ENCODE results near the gene SELENOI.
"Not testable (repeated sequence)": the region's sequence is repeated elsewhere in the genome, so short reads cannot be mapped to it uniquely, and the experiment has no call there.

Gene SELENOI, protein sequence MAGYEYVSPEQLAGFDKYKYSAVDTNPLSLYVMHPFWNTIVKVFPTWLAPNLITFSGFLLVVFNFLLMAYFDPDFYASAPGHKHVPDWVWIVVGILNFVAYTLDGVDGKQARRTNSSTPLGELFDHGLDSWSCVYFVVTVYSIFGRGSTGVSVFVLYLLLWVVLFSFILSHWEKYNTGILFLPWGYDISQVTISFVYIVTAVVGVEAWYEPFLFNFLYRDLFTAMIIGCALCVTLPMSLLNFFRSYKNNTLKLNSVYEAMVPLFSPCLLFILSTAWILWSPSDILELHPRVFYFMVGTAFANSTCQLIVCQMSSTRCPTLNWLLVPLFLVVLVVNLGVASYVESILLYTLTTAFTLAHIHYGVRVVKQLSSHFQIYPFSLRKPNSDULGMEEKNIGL

DNA sequence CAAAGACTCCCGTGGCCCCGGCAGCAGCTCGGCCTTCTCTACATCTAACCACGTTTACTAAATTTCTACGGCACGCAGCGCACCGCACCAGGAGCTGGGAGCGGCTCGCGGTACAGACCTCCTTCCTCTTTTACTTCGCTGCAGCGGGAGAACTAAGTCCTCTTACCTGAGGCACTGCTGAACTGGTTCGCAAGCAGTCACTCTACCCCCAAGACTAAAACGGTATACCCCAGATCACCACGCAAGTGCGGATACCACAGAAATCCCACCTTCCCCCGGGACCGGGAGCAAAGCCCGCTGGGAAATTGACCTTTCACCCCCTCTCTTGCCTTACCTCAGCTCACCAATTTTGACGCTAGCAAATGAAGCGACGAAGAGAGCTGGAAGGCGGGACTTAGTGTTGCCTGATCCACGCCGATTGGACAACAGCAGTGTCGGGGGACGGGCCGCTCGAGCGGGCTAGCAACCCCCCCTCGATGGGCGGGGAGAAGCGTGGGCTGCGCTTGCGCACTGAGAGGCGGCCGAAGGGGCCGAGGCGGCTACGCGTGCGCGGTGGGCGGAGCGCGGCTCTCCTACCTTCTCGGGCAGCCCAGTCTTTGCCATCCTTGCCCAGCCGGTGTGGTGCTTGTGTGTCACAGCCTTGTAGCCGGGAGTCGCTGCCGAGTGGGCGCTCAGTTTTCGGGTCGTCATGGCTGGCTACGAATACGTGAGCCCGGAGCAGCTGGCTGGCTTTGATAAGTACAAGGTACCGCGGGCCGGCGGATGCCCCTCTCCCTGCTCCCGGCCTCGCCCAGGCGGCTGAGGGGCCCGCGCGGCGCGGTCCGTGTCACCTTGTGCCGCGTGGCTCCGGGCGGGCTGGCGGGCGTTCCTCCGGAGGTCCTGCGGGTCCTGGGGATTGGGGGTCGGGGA is at the start of gene SELENOI:
Gene SELENOI (plus strand): TSS at position 599 of the 909 bp plus-strand sequence. CDS start 90 bp downstream, at position 689.
- peak; percentile 99 for DNase-seq

DNA sequence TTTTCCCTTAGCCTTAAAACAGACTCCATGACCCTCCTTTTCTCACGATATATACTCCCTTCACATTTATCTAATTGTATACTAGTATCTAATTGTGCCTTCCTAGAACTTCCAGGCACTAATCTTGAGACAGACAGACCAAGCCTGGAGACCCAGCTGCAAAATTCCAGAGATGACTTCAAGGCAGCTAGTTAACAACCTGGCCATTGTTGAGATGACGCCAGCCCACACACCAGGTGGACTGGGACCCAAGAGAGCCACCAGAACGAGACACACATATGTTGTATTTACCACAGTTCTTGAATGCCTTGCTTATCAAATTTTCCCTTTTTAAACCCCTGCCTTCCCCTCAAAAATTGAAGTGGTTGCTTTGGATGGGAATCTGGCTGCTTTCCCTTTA is 48.9 kb upstream of the SELENOI start:
- no peak for DNase-seq

DNA sequence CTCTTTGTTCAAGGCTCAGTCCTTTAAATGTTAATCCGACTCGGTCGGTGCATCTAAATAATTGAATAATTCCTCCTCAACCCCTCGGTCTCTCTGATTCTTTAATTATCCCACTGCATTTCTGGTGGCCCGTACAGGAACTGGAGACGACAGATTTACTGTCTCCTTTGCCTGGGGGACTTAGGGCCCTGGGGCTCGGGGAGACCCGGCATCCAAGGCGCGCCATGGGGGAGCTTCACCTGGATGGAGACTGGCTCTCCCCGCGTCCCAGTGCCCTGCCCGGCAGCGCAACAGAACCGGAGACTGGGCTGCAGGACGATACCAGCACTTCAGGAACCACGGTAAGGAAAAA is 47.7 kb upstream of the SELENOI start:
- DNase-seq, result no peak

DNA sequence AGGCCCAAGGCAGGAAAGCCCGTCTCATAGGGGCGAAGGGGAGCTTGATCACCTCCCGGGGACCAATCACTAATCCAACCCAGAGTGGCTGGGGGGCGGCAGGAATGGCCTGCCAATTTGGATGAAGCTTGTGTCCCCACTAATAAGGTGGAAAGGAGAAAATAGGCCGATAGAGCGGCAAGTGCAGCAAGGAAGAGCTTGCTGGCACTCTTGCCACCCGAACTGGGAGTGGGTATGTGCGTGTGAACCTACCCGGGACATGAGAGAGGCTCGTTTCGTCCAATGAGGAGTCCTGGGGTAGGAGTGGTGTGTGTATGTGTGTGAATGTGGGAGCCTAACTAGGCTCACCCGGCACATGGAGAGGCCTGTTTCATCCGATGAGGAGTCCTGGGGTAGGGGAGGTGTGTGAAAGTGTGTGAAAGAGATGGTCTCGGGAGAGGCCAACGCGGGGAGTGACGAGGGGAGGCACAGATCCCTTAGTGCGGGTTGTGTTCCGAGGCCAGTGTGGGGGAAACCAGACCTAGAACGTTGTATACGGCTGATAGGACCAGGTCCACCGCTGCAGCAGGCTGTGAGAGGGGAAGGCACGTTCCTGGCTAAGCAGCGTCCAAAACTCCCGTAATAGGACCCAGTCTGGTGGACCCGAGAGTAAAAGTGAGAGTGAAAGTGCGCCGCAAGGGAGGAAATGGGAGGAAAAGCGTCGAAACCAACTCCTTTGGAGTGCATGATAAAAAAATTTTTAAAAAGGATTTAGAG is 47.1 kb upstream of the SELENOI start:
- DNase-seq, result peak; percentile 13

DNA sequence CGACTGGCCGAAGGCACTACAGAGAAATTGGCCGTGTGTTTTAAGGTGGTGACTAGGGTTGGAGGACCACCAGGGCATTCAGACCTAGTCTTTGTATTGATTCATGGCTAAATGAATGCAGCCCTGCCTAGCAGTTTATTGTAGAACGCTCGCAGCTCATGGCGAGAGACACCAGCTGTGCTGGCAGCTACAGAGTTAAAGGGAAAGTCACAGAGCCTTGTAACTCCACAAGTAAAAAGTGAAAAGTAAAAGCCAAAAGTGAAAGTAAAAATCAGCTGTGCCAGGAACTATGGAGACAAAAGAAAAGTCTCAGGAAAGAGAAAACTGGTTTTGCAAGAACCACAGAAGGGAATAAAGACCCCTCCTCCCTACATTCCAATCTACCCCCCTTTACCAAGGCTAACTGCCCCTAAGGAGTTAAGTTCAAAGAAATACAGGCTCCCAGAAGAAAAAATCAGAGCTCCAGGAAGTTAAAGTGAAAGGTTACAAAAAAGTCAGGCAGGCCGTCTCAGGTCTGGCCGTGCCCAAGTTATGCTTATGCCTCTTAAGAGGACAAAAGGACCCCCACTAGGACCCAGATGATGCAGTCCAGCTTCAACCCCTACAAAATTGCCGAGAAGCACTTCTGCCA is 46.4 kb upstream of the SELENOI start:
- DNase-seq, result peak; percentile 26

DNA sequence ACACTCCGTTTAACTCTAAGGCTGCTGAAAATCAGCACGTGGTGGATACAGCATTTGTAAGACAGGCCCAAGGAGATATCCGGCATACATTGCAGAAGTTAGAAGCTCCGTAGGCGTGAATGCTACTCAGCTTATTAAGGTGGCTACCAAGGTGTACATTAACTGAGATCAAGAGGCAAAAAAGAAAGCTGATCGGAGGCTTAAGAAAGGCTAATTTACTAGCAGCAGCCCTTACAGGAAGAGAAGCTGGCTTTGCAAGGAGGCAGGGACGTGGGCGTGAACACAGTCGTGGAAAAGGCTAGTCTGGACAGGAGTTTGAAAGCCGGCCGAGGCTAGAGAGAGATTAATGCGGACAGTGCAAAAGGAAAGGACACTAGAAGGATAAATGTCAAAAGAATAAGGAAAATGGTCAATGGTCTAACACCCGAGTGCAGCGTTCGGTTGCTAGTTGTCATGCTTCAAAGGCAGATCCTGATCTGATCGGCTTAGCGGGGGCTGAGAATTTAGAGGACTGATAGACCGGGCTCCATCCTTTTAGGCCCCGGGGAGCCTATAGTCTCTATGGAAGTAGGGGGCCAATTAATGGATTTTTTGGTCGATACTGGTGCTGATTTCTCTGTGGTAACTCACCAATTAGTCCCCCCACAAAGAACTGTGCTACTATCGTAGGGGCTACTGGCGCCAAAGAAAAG is 45.6 kb upstream of the SELENOI start:
- no peak for DNase-seq

DNA sequence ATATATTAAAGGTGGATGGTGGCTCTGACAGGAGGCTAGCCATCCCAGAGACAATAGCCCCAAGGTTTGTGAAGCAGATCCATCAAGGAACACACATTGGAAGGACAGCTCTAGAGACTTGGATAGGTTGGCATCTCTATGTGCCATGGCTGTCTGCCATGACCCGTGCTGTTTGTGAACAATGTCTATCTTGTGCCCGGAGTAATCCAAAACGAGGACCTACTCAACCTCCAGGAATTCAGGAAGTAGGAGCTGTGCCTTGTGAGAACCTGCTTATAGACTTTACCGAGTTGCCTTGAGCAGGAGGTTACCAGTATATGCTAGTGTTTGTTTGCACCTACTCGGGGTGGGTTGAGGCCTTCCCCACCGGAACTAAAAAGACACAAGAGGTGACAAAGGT is 43.1 kb upstream of the SELENOI start:
- DNase-seq, result no peak

DNA sequence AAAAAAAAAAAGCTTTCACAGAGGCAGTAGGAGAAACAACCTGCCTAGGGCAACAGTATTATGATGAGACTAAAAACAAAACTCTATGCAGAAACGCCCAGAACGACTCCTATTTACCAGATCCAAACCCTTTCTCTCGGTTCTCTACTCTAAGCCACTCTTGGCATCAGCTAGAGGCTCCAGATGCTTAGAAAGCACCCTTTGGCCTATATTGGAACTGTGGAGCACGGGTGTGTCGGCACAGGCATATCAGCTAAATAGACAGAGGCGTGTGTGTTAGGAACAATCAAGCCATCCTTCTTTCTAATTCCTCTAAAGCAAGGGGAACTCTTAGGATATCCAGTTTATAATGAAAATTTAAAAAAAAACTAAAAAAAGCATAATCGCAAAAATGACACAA is 40.8 kb upstream of the SELENOI start:
- not testable (repeated sequence) for DNase-seq

DNA sequence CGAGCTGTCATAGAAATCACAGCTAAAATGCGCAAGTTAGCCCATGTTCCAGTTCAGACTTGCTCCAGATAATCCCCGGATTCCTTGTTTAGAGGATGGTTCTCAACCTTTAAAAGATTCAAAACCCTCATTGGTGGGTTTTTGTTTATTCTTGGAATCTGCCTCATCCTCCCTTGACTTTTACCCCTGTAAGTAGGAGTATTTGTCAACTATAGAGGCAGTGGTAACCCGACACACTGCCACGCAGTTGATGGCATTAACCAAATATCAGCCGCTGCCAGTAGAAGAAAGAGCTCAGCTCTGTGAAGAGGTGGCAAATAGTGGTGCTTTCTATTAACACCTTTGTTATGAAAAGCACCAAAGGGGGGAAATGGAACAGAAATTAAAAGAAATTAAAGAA is 40.4 kb upstream of the SELENOI start:
- DNase-seq, result no peak

DNA sequence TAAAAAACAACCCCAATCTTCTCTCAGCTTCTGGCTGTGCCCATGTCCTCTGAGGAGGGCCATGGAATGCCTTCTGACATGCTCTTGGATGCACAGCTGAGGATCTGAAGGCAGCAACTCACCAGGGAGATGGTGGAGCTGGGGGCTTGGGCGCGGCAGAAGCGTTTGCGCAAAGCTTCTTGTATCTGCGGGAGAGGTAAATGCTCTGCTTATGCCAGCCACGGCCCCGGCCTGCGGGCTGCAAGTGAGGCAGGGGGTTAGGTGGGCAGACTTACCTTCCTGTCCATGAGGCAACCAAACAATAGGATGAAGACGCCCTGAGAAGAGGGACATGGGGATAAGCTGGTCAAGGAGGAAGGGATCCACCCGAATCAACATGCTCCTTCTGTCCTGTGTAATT is 36.0 kb upstream of the SELENOI start:
- no peak for DNase-seq

DNA sequence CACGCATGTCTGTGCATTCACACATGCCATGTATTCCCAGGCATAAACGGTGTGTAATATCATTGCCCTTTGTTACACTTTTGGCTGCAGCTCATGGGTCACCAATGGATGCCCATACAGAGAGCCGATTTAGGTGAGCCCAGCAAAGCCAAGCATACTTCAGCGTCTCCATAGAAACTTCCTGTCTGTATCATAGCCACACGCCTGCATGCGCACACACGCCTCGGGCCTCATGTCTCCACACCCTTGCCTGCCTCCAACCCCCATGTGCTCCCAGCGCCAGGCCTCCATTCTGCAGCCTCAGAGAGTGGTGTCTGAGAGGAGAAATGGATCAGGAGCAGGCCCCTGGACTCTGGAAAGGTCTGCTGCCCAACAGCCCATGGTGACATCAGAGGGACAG is 33.5 kb upstream of the SELENOI start:
- DNase-seq, result no peak

DNA sequence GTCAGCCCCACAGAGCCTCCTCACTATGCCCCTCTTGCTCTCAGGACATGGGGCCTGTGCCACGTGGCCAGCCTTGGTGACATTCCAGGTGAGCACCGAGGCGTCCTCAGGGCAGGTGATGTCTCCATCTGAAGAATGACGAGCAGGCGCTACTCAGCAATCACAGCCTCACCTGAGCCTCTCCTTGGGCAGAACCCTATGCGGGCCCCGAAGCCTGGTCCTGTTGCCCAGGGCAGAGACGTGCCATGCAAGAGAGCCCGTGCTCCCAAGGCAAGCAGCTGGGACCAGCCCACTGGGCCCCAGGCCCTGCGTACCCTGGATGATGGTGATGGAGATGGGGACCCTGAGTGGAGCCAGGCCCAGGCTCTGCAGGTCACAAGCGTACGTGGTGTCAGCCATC is 32.5 kb upstream of the SELENOI start:
- no peak for DNase-seq

DNA sequence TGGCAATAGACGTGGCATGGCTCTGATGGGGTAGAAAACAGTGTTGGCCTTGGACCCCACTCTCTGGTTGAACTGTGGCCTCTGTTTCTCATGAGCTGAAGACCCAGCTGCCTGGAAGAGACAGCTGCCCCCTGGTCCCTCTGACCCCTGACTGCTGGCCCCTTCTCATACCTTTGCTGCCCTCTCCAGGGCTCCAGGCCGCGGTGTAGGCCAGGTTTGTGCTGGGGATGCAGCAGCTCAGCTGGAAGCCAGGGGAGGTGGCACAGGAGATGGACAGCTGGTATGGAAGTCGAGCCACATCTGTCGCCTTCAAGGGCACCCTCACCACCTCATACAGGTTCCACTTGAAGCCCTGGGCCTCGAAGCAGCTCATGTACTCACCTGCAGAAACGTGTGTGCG is 31.7 kb upstream of the SELENOI start:
- no peak for DNase-seq

DNA sequence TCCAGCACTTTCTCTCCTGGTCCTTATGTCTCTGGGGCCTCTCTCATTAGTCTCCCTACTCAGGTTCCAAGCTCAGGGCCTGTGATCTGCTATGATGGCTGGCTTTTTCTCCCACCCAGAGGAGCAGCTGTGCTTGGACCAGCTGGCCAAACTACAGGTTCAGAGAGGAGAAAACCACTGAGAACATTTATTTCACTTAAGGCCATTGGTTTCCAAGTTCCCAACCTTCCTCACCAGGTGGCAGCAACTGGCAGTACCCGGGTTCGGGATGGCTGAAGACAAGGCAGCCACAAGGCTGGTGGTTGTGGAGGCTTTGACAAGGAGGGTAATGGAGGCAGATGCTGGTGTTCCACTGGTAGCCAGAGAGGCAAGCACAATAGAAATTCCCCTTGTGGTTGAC is 29.9 kb upstream of the SELENOI start:
- no peak for DNase-seq

DNA sequence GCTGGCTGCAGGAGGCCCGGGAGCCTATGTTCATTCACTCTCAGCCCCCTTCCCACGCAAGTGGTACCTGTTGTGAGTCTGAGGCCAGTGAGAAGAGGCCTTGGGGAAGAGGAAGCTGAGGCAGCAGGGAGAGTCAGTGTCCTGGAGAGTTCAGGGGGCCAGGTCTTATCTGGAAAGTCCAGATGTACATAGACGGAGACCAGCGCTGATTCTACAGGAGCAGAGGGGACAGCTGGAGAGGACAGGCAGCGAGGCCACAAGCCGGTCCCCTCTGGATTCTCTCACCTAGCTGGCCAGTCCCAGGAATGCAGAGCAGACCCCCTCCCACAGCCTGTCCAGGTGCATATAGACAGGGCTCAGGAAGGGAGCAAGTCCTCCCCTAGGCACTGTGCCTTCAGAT is 29.1 kb upstream of the SELENOI start:
- DNase-seq, result no peak

DNA sequence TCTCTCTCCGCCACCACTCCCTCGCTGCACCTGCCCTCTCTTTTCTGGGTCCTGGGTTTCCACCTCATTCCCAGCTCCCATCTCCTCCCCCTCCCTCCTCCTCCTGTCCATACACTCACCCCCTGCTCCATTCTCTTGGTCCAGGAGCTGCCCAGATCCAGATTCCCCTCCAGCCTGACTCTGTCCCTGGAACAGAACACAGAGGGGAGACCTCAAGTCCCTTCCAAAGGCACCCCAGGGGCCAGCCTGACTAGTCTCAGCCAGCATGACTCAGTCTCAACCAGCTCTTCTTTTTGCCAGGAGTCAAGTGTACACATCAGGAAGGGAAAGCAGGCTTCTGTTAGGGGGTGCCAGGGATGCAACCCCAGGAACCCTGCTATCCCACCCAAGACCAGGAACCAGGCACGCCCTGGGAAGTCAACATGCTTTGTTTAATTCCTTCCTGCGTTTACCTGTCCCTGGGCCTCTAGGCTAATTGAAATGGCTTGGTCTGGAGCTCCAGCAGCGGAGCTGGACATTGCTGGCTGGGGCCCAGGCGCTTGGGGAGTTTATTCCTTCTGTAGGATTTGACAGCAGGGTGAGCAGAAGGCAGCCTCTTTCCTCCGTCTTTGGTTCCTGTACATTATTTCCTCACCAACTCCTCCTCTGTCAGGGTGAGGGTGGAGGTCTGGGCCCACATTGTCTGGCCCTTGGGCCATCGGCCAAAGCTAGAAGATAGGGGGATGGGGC is 28.4 kb upstream of the SELENOI start:
- no peak for DNase-seq

DNA sequence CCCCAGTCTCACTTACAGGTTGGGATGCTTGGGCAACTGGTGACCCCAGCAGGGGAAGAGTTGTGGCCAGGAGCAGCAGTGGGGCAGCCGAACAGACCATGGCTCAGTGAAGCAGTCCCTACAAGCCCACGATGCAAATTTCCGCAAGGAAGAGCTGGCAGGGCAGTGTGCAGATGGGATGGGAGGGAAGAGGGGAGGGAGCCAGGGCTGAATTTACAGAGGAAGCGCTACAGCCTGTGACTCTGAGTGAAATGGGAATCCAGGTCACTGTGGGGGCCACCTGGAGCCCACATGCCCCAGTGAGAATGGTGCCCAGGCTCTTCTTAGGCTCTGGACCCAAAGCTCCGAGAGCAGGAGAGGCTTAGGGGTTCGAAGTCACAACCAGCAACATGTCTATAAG is 27.0 kb upstream of the SELENOI start:
- no peak for DNase-seq

DNA sequence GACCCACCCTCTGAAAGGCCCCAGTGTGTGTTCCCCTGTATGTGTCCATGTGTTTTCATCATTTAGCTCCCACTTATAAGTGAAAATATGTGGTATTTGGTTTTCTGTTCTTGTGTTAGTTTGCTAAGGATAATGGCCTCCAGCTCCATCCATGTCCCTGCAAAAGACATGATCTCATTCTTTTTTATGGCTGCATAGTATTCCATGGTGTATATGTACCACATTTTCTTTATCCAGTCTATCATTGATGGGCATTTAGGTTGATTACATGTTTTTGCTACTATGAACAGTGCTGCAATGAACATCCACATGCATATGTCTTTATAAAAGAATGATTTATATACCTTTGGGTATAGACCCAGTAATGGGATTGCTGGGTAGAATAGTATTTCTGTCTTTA is 21.5 kb upstream of the SELENOI start:
- not testable (repeated sequence) for DNase-seq

DNA sequence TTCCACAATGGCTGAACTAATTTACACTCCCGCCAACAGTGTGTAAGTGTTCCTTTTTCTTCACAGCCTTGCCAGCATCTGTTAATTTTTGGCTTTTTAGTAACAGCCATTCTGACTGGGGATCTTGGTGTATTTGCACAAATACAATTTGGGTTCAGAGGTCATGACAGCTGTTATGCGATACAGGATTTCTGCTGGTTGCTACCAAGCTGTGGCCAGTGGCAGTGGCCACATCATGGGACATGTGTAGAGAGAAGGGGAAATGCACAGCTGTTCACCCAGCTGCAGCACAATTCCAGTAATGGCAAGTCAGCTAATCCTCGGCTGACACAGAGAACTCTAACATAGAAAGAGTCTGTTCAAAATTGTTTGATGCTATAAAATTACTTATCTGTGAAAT is 21.0 kb upstream of the SELENOI start:
- no peak for DNase-seq

DNA sequence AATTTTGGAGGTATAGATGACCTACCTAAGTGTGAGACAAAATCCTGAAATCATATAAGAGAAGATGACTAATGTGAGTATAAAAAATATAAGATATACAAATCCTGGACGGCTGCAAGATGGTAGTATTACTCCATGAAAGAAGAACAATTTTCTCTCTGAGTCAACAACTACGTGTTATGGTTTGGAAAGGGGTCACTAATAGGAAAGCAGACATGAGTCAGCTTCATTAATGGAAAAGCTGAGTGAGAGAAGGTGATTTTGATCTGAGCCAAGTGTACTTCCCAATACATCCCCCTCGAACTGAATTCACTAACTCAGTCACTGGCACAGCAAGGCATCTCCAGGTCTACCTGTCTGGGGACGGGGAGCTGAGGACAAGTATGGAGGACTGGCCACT is 20.1 kb upstream of the SELENOI start:
- DNase-seq, result no peak

DNA sequence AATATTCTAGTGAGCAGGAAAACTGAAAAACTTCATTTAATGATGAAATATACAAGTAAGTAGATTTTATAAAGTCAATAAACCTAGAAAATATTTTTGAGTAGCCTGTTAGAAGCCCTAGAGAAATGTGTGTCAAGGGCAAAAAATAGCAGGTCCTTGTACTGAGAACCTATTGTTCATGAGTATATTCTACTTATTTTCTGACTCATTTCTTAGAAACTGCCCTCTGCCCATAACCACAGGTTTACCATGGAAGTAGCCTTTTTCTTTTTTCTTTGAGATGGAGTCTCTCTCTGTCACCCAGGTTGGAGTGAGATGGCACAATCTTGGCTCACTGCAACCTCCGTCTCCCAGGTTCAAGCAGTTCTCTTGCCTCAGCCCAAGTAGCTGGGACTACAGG is 19.4 kb upstream of the SELENOI start:
- no peak for DNase-seq
